Ishikawa (cell line): ENCODE measurements around the gene RPUSD4.

ENCODE experiments used
- MAX ChIP-seq: IDR thresholded peaks from 2 replicates; pipeline ENCODE4 v1.6.1; 2012
- NFIC ChIP-seq: IDR thresholded peaks from 2 replicates; pipeline ENCODE4 v1.6.1; 2012
- RAD21 ChIP-seq: IDR thresholded peaks from 2 replicates; pipeline ENCODE4 v1.6.1; 2012; ENCODE audit warnings: low read depth
- REST ChIP-seq: IDR thresholded peaks from 2 replicates; pipeline ENCODE4 v1.6.1; 2012; ENCODE audit warnings: low read depth, mild to moderate bottlenecking
- TCF12 ChIP-seq: IDR thresholded peaks from 2 replicates; pipeline ENCODE4 v1.6.1; 2012; ENCODE audit warnings: low read depth

GRCh38 chr11:126207896-126208295 lies 3.6 kb downstream of the RPUSD4 start:
- no peak for TF ChIP-seq RAD21
- TF ChIP-seq TCF12 = no peak
- TF ChIP-seq REST = no peak
- no peak for TF ChIP-seq MAX
- no peak for TF ChIP-seq NFIC
